ENCODE measurements around the gene AFG3L2.
A peak's percentile ranks its signal among the peaks of the same experiment; 100 is the strongest.

The AFG3L2 gene

GRCh38 chr18:12352188-12352587 lies 24.8 kb downstream of the AFG3L2 start:
- DNase-seq = no peak

GRCh38 chr18:12347895-12348294 lies 29.1 kb downstream of the AFG3L2 start:
- no peak for DNase-seq

GRCh38 chr18:12346240-12346565 lies 30.8 kb downstream of the AFG3L2 start:
- no peak for DNase-seq

GRCh38 chr18:12345491-12346239 lies 31.4 kb downstream of the AFG3L2 start:
- DNase-seq = no peak

GRCh38 chr18:12342661-12343060 lies 34.4 kb downstream of the AFG3L2 start:
- no peak for DNase-seq

- DNase-seq = no peak
Observed at GRCh38 chr18:12340945-12341660, 35.9 kb downstream of the AFG3L2 start.

- DNase-seq = no peak
Observed at GRCh38 chr18:12338382-12338781, 38.6 kb downstream of the AFG3L2 start.

- DNase-seq = no peak
Observed at GRCh38 chr18:12336887-12337286, 40.1 kb downstream of the AFG3L2 start.

GRCh38 chr18:12336171-12336613 lies 40.8 kb downstream of the AFG3L2 start:
- no peak for DNase-seq

GRCh38 chr18:12335503-12335902 lies 41.5 kb downstream of the AFG3L2 start:
- no peak for DNase-seq

- no peak for DNase-seq
Observed at GRCh38 chr18:12334863-12335262, 42.2 kb downstream of the AFG3L2 start.

- DNase-seq = no peak
Observed at GRCh38 chr18:12334366-12334808, 42.6 kb downstream of the AFG3L2 start.

- DNase-seq = no peak
Observed at GRCh38 chr18:12333506-12334290, 43.3 kb downstream of the AFG3L2 start.

- DNase-seq = no peak
Observed at GRCh38 chr18:12330766-12331165, 46.3 kb downstream of the AFG3L2 start.

GRCh38 chr18:12329125-12329698 lies 47.8 kb downstream of the AFG3L2 start:
- no peak for DNase-seq

GRCh38 chr18:12328179-12328823 lies 48.7 kb downstream of the AFG3L2 start:
- no peak for DNase-seq

- DNase-seq = peak; percentile 24
Observed at GRCh38 chr18:12327510-12328178, 49.4 kb downstream of the AFG3L2 start.

GRCh38 chr18:12326711-12327460 lies 50.1 kb downstream of the AFG3L2 start:
- no peak for DNase-seq

GRCh38 chr18:12325726-12326245 lies 51.2 kb downstream of the AFG3L2 start:
- no peak for DNase-seq

GRCh38 chr18:12324991-12325725 lies 51.9 kb downstream of the AFG3L2 start:
- DNase-seq = no peak

Data from T1000 (cell line).